ENCODE results near the gene TNFAIP8L3.

The TNFAIP8L3 gene

DNA sequence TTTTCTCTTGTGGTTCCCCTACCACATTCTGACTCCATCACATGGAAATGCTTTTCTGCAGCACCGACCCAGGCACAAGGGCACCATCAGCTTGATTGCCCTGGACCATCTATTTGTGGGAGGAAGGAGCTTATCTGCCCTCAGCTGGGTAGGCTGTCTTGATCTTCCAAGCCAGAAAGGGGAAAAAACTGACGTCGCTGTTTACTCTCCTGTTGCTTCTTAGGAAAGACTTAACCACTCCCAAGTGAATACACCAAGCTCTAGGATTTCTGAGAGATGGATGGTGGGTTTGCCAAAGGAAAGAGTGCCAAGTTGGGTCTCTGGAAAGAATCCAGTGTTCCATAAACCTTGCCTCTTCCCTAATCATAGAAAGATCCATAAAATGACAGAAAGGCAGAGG lies 4.0 kb downstream of the TNFAIP8L3 start:
- TF ChIP-seq, protein P1, sequence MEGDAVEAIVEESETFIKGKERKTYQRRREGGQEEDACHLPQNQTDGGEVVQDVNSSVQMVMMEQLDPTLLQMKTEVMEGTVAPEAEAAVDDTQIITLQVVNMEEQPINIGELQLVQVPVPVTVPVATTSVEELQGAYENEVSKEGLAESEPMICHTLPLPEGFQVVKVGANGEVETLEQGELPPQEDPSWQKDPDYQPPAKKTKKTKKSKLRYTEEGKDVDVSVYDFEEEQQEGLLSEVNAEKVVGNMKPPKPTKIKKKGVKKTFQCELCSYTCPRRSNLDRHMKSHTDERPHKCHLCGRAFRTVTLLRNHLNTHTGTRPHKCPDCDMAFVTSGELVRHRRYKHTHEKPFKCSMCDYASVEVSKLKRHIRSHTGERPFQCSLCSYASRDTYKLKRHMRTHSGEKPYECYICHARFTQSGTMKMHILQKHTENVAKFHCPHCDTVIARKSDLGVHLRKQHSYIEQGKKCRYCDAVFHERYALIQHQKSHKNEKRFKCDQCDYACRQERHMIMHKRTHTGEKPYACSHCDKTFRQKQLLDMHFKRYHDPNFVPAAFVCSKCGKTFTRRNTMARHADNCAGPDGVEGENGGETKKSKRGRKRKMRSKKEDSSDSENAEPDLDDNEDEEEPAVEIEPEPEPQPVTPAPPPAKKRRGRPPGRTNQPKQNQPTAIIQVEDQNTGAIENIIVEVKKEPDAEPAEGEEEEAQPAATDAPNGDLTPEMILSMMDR (IDR thresholded peaks at IDR 0.05; ENCODE audit: low read depth, low read length) = no peak
- peaks cover 6% of the 10 kb centered on the region for H3K27me3 ChIP-seq (ENCODE audit: insufficient read depth, low read depth, severe bottlenecking)

GRCh38 chr15:51089699-51090453 lies 4.8 kb downstream of the TNFAIP8L3 start:
- no peaks in the 10 kb centered on the region for H3K36me3 ChIP-seq
- no peak overlapping the region for H3K4me3 ChIP-seq (ENCODE audit: low read depth, low read length)
- TF ChIP-seq, protein P1 (IDR thresholded peaks at IDR 0.05; ENCODE audit: low read depth, low read length) = no peak
- peaks cover 6% of the 10 kb centered on the region for H3K27me3 ChIP-seq (ENCODE audit: insufficient read depth, low read depth, severe bottlenecking)
- DNase-seq = no peak
- H3K9me3 ChIP-seq (ENCODE audit: severe bottlenecking) = no peaks in the 10 kb centered on the region
- no peak overlapping the region for H3K27ac ChIP-seq

More for the DNA sequence above, 4.0 kb downstream of the TNFAIP8L3 start:
- no peak for DNase-seq
- Histone ChIP-seq H3K36me3 (no peaks in the 10 kb centered on the region), H3K9me3 (ENCODE audit: severe bottlenecking) (no peaks in the 10 kb centered on the region), H3K4me3 (ENCODE audit: low read depth, low read length) (no peak overlapping the region), H3K27ac (no peak overlapping the region)

GRCh38 chr15:51089041-51089440 lies 5.7 kb downstream of the TNFAIP8L3 start:
- H3K27me3 ChIP-seq (ENCODE audit: insufficient read depth, low read depth, severe bottlenecking) = peaks cover 4% of the 10 kb centered on the region
- TF ChIP-seq, protein P1 (IDR thresholded peaks at IDR 0.05; ENCODE audit: low read depth, low read length) = no peak
- H3K27ac ChIP-seq = no peak overlapping the region
- DNase-seq = no peak
- H3K9me3 ChIP-seq (ENCODE audit: severe bottlenecking) = no peaks in the 10 kb centered on the region
- no peaks in the 10 kb centered on the region for H3K36me3 ChIP-seq
- no peak overlapping the region for H3K4me3 ChIP-seq (ENCODE audit: low read depth, low read length)

DNA sequence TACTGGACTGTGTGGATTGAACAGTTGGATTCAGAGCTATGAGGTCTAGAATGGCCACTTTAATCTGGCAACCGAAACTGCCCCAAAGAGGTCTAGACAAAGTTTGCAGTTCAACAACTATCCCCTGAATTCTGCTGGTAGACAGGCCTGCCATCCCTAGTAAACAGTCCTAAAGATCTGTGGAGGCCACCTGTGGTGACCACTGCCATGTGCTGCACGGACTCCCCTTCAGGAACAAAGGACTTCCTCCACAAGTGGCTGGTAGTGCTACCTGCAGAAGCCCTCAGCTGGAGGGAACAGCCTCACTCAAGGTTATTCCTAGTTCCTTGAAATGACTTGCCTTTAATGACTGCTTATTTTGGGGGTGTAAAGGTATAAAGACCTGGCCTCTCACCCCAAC lies 6.1 kb downstream of the TNFAIP8L3 start:
- no peaks in the 10 kb centered on the region for H3K27me3 ChIP-seq (ENCODE audit: insufficient read depth, low read depth, severe bottlenecking)
- no peaks in the 10 kb centered on the region for H3K36me3 ChIP-seq
- TF ChIP-seq, protein P1 (IDR thresholded peaks at IDR 0.05; ENCODE audit: low read depth, low read length) = no peak
- no peaks in the 10 kb centered on the region for H3K9me3 ChIP-seq (ENCODE audit: severe bottlenecking)
- no peak overlapping the region for H3K4me3 ChIP-seq (ENCODE audit: low read depth, low read length)
- DNase-seq = no peak
- H3K27ac ChIP-seq = no peak overlapping the region

GRCh38 chr15:51087513-51087912 lies 7.2 kb downstream of the TNFAIP8L3 start:
- Histone ChIP-seq H3K27me3 (ENCODE audit: insufficient read depth, low read depth, severe bottlenecking) (no peaks in the 10 kb centered on the region), H3K36me3 (no peaks in the 10 kb centered on the region), H3K27ac (no peak overlapping the region), H3K9me3 (ENCODE audit: severe bottlenecking) (no peaks in the 10 kb centered on the region), H3K4me3 (ENCODE audit: low read depth, low read length) (no peak overlapping the region)
- DNase-seq = no peak
- TF ChIP-seq, protein P1 (IDR thresholded peaks at IDR 0.05; ENCODE audit: low read depth, low read length) = no peak

- DNase-seq = no peak
- H3K9me3 ChIP-seq (ENCODE audit: severe bottlenecking) = no peaks in the 10 kb centered on the region
- H3K27ac ChIP-seq = no peak overlapping the region
- H3K27me3 ChIP-seq (ENCODE audit: insufficient read depth, low read depth, severe bottlenecking) = no peaks in the 10 kb centered on the region
- no peak overlapping the region for H3K4me3 ChIP-seq (ENCODE audit: low read depth, low read length)
- TF ChIP-seq, protein P1 (IDR thresholded peaks at IDR 0.05; ENCODE audit: low read depth, low read length) = no peak
- H3K36me3 ChIP-seq = no peaks in the 10 kb centered on the region
These were observed 8.3 kb downstream of the TNFAIP8L3 start for GRCh38 chr15:51086409-51086808.

Data from WERI-Rb-1 (cell line).